T-helper 1 cell (primary cell): Measurements from ENCODE around the gene PRKCB.

Experiments
- DNase-seq, 5 donors: peaks; one replicate each; pipeline ENCODE4 v3.0.0-alpha.2; 2012 to 2020

The PRKCB gene

GRCh38 chr16:23969468-23970297 is 133.9 kb downstream of the PRKCB start:
- no peak for DNase-seq

GRCh38 chr16:23974223-23974622 is 138.4 kb downstream of the PRKCB start:
- DNase-seq = no peak

DNA sequence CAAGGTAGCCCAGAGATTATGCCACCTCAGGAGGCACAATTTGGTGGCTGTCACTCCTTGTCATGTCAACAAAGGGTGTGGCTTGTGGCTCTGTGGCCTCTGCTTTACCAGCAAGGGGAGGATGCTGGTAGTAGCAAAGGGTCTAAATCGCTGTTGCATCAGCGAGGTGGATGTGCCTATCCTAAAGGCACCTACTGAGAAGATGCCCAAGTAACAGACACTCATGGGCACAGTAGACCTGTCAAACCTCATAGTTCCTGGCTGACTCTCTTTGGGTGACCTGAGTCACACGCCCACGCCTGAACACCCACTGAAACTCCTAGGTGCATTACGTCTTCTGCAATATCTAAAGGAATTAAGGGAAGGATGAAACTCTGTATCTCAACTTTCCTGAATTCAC is 139.5 kb downstream of the PRKCB start:
- DNase-seq = peak in 1 of 5 donors; percentile 56

DNA sequence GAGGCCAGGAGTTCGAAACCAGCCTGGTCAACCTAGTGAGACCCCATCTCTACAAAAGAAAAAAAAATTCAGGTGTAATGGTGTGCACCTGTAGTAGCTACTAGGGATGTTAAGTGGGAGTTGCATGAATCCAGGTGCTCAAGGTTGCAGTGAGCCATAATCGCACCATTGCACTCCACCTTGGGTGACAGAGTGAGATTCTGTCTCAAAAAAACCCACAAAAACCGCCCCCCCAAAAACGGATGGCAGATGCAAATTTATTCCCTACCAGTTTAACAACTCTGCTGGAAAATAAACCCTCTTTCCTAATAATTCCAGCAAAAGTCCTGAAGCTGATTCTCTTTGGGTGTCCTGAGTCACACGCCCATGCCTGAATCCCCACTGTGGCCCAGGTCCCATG is 140.3 kb downstream of the PRKCB start:
- DNase-seq = no peak

DNA sequence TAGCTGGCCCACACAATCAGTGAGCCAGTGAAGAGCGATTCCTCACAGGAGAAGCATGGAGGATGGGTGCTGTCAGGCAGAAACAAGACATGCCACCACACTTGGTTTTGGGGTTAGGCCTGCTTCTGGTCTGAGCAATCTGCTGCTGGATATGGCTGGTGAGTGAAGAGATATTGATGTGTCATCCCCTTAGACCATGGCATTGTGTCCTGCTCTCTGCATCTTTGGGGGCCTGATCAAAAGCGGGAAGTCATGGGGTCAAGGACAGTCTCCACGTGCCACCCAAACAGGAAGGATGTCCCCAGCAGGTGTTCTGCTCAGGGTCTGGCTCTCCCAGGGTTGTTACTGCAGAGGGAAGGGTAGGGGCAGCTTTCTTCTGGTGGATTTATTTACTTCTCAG is 140.7 kb downstream of the PRKCB start:
- peak in 1 of 5 donors; percentile 26 for DNase-seq

GRCh38 chr16:23979441-23979840 is 143.7 kb downstream of the PRKCB start:
- DNase-seq = no peak

- DNase-seq = no peak
Measured at GRCh38 chr16:23979982-23980381, 144.2 kb downstream of the PRKCB start.

GRCh38 chr16:23981429-23982399 is 145.9 kb downstream of the PRKCB start:
- DNase-seq = no peak

DNA sequence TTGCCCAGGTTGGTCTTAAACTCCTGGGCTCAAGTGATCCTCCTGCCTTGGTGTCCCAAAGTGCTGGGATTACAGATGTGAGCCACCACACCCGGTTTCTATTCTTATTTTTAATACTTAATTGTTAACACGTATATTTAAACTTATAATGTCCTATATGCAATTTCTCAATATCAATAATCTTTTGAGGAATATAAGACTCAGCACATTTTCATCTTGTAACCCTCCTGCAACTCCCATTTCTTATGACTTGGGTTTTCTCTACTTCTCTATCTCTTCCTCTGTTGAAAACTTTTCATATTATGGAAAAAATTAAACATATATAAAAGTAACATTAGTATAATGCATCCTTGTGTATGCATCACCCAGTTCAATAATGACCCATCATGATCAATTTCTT is 150.7 kb downstream of the PRKCB start:
- DNase-seq = no peak

DNA sequence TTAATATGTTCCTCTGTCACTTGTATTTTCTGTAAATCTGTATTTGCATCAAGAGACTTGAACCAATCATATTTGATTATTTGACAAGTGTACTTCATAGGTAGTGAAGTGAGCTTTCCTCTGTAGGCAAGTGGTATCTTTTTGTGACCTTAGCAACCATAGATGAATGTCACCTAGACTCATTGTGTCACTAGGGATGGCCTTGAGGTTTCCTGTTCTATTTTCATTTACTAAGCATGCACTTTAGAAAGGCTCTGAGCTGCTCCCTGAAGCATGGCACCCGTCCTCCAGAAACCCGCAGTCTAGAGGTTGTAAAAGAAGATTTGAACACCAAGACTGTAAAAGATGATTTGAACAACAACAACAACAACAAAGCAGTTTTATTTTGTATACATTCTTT is 151.7 kb downstream of the PRKCB start:
- no peak for DNase-seq

DNA sequence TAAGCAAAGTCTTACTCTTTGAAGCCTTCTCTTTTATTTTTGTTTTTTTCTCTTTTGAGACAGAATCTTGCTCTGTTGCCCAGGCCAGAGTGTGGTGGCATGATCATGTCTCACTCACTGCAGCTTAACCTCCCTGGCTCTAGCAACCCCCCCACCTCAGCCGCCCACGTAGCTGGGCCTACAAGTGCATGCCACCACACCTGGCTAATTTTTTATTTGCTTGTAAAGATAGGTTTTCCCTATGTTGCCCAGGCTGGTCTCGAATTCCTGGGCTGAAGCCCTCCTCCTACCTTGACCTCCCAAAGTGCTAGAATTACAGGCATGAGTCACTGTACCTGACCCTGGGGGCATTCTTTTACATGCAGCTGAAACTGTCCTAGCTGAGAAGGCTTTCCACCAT is 154.7 kb downstream of the PRKCB start:
- no peak for DNase-seq

GRCh38 chr16:23991066-23991465 is 155.3 kb downstream of the PRKCB start:
- DNase-seq = no peak

DNA sequence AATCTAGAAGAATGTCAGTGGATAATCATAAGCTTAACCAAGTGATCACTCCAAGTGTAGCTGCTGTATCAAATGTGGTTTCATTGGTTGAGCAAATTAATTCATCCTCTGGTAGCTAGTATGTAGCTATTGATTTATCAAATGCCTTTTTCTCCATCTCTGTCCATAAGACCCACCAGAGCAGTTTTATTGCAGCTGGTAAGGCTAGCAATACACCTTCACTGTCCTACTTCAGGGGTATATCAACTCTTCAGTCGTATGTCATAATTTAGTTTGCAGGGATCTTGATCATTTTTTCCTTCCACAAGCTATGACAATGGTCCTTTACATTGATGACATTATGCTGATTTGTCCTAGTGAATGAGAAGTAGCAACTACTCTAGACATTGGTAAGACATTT is 158.8 kb downstream of the PRKCB start:
- no peak for DNase-seq

DNA sequence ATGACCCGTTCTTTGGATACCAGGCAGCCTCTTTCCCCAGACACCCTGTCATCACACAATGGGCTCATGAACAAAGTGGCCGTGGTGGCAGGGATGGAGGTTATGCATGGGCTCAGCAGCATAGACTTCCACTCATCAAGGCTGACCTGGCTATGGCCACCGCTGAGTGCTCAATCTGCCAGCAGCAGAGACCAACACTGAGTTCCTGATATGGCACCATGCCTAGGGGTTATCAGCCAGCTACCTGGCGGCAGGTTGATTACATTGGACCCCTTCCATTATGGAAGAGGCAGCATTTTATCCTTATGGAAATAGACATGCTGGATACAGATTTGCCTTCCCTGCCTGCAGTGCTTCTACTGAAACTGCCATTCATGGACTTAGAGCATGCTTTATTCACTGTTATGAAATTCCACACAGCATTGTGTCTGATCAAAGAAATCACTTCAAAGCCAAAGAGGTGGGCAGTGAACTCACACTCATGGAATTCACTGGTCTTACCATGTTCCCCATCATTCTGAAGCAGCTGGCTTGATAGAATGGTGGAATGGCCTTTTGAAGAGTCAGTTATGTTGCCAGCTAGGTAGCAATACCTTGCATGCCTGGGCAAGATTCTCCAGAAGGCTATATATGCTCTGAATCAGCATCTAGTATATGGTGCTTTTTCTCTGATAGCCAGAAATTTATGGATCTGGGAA is 160.6 kb downstream of the PRKCB start:
- DNase-seq = no peak

DNA sequence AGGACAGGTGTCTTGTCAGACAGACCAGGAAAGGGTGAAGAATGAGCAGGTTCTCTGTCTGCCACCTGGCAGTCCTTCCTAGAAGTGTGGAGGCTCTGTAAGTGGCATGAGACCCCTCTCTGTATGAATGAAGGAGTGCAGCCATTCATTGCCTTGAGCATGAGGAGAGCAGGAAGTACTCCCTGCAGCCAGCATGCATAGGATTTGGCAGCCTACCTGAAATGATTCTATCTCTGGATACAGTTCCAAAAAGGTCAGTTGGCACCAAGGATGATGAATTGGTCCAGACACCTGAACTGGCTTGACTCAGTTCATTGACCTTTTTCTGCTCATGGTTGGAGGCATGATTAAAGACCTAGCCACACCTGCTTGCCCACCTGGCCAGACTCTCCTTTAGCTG is 163.0 kb downstream of the PRKCB start:
- DNase-seq = no peak

DNA sequence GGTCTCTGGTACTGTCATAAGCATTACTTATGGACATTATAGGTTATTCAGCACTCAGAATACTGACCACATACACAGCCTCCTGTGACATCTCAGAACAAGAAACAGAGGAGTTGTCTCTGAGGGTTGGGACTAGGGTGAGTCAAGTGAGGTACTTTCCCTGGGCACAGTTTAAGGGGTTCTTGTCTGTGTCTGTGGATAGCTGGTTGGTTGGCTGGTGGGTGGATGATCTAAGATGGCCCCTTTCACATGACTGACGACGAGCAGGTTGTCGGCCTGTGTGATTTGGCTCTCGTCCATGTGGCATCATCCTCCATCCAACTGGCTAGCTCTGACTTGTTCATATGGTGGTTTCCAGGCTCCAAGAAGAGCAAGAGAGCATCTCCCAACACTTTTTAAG is 163.9 kb downstream of the PRKCB start:
- peak in 1 of 5 donors; percentile 32 for DNase-seq

GRCh38 chr16:24001710-24002109 is 165.9 kb downstream of the PRKCB start:
- no peak for DNase-seq

- DNase-seq = no peak
Measured at GRCh38 chr16:24002619-24003018, 166.8 kb downstream of the PRKCB start.

GRCh38 chr16:24005577-24005976 is 169.8 kb downstream of the PRKCB start:
- DNase-seq = no peak

DNA sequence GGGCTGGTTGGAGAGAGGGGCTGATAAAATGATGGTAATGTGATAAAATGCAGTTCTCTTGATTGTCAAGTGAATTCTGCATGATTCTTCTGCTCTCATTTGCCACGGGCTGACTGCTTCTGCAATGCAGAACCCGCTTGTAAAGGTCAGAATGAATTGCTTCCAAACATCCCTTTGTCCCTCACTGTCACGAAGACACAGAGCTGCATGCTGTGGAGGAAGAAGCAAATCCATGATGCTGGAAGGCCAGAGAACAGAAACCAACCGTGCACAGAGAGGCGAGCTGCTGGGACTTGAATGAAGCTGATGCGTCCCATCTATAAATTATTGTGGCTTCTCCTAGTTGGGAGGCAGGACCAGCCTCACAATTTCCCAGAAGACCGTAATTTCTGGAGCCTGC is 171.6 kb downstream of the PRKCB start:
- no peak for DNase-seq

- no peak for DNase-seq
Measured at GRCh38 chr16:24007934-24008333, 172.2 kb downstream of the PRKCB start.

DNA sequence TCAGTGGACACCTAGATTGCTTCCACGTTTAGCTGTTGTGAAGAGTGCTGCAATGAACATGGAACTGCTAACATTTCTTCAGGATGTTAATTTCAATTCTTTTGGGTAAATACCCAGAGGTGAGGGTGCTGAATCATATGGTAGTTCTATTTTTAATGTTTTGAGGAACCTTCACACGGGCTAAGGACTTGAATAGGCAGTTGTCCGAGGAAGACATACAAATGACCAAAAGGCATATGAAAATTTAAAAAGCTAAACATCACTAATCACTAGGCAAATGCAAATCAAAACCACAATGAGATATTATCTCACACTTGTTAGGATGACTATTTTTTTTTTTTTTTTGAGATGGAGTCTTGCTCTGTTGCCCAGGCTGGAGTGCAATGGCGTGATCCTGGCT is 173.3 kb downstream of the PRKCB start:
- DNase-seq = no peak

GRCh38 chr16:24009955-24010354 is 174.2 kb downstream of the PRKCB start:
- no peak for DNase-seq
